ENCODE measurements around the gene CD58. TPM values are rescaled to one million over a fixed set of nuclear protein-coding genes. Genes with fewer than 3 reads are reported as not detected.

The CD58 gene
- polyA plus RNA-seq, 1 donor (not counting 4 experiments of a cell fraction or from before 2014, with no cell fraction given): 38.6 TPM

- H3K9me3 ChIP-seq (ENCODE audit: control insufficient read depth, low read depth, low read length): no peaks in the 10 kb centered on the region
- FAIRE-seq: no peak
- no peak overlapping the region for H3K9ac ChIP-seq (ENCODE audit: control insufficient read depth, extremely low read depth, insufficient read depth, low read length)
- no peak for DNase-seq (ENCODE audit: low read depth, low spot score)
- no peak overlapping the region for H2AFZ ChIP-seq (ENCODE audit: control insufficient read depth, low read length)
- H3K27me3 ChIP-seq (ENCODE audit: control insufficient read depth, extremely low read depth, insufficient read depth, low read length): no peaks in the 10 kb centered on the region
- H3K9me1 ChIP-seq (ENCODE audit: control insufficient read depth, extremely low read depth, insufficient read depth, low read length): no peaks in the 10 kb centered on the region
- no peak overlapping the region for H3K4me2 ChIP-seq (ENCODE audit: control insufficient read depth, extremely low read depth, insufficient read depth, low read depth, low read length)
- H3K36me3 ChIP-seq (ENCODE audit: control insufficient read depth in 2 of 2, extremely low read depth in 1 of 2, insufficient read depth in 2 of 2, low read length in 2 of 2): no peaks in the 10 kb centered on the region
- dilution Hi-C loops (cut with MboI; ENCODE audit: extremely low pct_ligation_motif_present, low sequenced_read_pairs): no loop called here
- no peak overlapping the region for H3K4me3 ChIP-seq (ENCODE audit: control insufficient read depth in 2 of 3, extremely low read depth in 1 of 3, insufficient read depth in 2 of 3, low read depth in 1 of 3, low read length in 3 of 3)
- no peaks in the 10 kb centered on the region for H3K4me1 ChIP-seq (ENCODE audit: control insufficient read depth, extremely low read depth, insufficient read depth, low read length)
- no peak for TF ChIP-seq EZH2 (IDR thresholded peaks at IDR 0.05; ENCODE audit: low read length)
- no peak for TF ChIP-seq CTCF (optimal IDR thresholded peaks at IDR 0.05 in 1 of 3, IDR thresholded peaks at IDR 0.05 in 1 of 3, conservative IDR thresholded peaks at IDR 0.05 in 1 of 3; ENCODE audit: extremely low read depth in 1 of 3, insufficient read depth in 2 of 3, low read length in 3 of 3)
- H4K20me1 ChIP-seq (ENCODE audit: control insufficient read depth, extremely low read depth, insufficient read depth, low read length): no peaks in the 10 kb centered on the region
- no peaks in the 10 kb centered on the region for H3K79me2 ChIP-seq (ENCODE audit: control insufficient read depth, insufficient read depth, low read length)
- H3K27ac ChIP-seq (ENCODE audit: control insufficient read depth, insufficient read depth, low read length): no peak overlapping the region
These were observed 54.2 kb downstream of the CD58 start for GRCh38 chr1:116516631-116517030.

DNA sequence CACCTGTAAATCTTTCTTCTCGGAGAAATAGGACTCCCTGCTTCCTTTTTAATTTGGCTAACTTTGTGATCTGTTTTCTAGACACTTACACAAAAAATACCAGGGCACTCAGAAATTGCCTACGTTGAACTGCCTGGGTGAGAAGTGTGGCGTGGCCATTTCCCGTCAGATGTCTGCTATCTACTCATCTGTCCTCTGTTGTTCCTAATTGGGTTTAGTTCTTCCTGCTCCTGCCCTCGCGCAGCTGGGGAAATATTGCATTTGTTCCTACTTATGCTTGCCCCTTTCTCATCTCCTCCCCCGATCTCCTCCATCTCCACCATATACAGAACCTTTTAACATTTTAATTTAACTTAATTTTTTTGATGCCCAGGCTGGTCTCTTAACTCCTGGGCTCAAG, 55.1 kb downstream of the CD58 start:
- Histone ChIP-seq H3K27me3 (ENCODE audit: control insufficient read depth, extremely low read depth, insufficient read depth, low read length) (no peaks in the 10 kb centered on the region), H3K36me3 (ENCODE audit: control insufficient read depth in 2 of 2, extremely low read depth in 1 of 2, insufficient read depth in 2 of 2, low read length in 2 of 2) (no peaks in the 10 kb centered on the region), H3K9me1 (ENCODE audit: control insufficient read depth, extremely low read depth, insufficient read depth, low read length) (no peaks in the 10 kb centered on the region), H3K9ac (ENCODE audit: control insufficient read depth, extremely low read depth, insufficient read depth, low read length) (no peak overlapping the region), H3K4me2 (ENCODE audit: control insufficient read depth, extremely low read depth, insufficient read depth, low read depth, low read length) (no peak overlapping the region), H2AFZ (ENCODE audit: control insufficient read depth, low read length) (no peak overlapping the region), H3K4me1 (ENCODE audit: control insufficient read depth, extremely low read depth, insufficient read depth, low read length) (no peaks in the 10 kb centered on the region), H4K20me1 (ENCODE audit: control insufficient read depth, extremely low read depth, insufficient read depth, low read length) (no peaks in the 10 kb centered on the region), H3K79me2 (ENCODE audit: control insufficient read depth, insufficient read depth, low read length) (no peaks in the 10 kb centered on the region), H3K4me3 (ENCODE audit: control insufficient read depth in 2 of 3, extremely low read depth in 1 of 3, insufficient read depth in 2 of 3, low read depth in 1 of 3, low read length in 3 of 3) (no peak overlapping the region), H3K9me3 (ENCODE audit: control insufficient read depth, low read depth, low read length) (no peaks in the 10 kb centered on the region), H3K27ac (ENCODE audit: control insufficient read depth, insufficient read depth, low read length) (no peak overlapping the region)
- no peak for TF ChIP-seq CTCF (optimal IDR thresholded peaks at IDR 0.05 in 1 of 3, IDR thresholded peaks at IDR 0.05 in 1 of 3, conservative IDR thresholded peaks at IDR 0.05 in 1 of 3; ENCODE audit: extremely low read depth in 1 of 3, insufficient read depth in 2 of 3, low read length in 3 of 3)
- TF ChIP-seq EZH2 (IDR thresholded peaks at IDR 0.05; ENCODE audit: low read length): no peak
- DNase-seq (ENCODE audit: low read depth, low spot score) (no peak), FAIRE-seq (no peak)
- dilution Hi-C loops (cut with MboI; ENCODE audit: extremely low pct_ligation_motif_present, low sequenced_read_pairs): no loop called here

All from keratinocyte (primary cell).